ENCODE measurements around the gene DGKB.

DNA sequence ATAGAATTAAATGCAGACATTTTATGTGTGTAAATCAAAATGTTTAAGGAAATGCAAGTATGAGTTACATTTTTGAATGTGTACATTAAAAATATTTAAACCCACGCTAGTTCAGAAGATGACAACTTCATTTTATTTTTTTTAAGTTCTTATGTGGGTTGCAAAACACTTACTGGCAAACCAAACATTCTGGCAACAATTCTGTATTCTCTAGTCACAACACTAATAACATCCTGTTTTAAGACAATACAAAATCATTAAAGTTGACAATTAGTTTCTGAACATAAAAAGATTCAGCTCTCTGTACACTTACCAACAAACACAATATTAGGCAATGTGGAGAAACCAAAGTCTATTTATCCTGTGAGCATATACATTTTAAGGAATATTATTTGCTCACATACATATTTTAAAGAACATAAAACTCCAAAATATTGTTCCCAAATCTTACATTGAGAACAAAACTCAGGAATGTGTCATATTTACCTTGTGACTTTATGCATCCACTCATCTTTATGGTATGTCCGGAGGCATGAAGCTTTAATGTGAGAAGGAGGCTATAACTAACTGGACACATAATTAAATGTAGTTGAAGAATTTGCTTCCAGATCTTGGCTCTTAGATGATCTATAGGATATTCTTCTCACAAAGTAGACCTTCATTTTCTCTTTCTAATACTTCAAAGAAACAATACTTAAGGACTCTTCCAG is 134.7 kb downstream of the DGKB start:
- TF ChIP-seq, protein P1, sequence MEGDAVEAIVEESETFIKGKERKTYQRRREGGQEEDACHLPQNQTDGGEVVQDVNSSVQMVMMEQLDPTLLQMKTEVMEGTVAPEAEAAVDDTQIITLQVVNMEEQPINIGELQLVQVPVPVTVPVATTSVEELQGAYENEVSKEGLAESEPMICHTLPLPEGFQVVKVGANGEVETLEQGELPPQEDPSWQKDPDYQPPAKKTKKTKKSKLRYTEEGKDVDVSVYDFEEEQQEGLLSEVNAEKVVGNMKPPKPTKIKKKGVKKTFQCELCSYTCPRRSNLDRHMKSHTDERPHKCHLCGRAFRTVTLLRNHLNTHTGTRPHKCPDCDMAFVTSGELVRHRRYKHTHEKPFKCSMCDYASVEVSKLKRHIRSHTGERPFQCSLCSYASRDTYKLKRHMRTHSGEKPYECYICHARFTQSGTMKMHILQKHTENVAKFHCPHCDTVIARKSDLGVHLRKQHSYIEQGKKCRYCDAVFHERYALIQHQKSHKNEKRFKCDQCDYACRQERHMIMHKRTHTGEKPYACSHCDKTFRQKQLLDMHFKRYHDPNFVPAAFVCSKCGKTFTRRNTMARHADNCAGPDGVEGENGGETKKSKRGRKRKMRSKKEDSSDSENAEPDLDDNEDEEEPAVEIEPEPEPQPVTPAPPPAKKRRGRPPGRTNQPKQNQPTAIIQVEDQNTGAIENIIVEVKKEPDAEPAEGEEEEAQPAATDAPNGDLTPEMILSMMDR (conservative IDR thresholded peaks at IDR 0.05 in 1 of 2, IDR thresholded peaks at IDR 0.05 in 1 of 2; ENCODE audit: extremely low read depth in 1 of 2, insufficient read depth in 1 of 2, low read depth in 1 of 2, low read length in 2 of 2) = no peak
- no peak for TF ChIP-seq EZH2 (IDR thresholded peaks at IDR 0.05; ENCODE audit: borderline replicate concordance, low read length)

All from mammary epithelial cell (primary cell).